GM19438 (cell line): ENCODE measurements around the gene ANO1.
"Not testable (repeated sequence)": the region's sequence is repeated elsewhere in the genome, so short reads cannot be mapped to it uniquely, and the experiment has no call there.

Source experiments
- ATAC-seq: cut with Tn5 transposase; IDR thresholded peaks from one replicate; pipeline ENCODE4 v1.9.1; 2021; ENCODE audit warnings: low read depth; ENCODE audit not compliant: unreplicated experiment

The ANO1 gene

DNA sequence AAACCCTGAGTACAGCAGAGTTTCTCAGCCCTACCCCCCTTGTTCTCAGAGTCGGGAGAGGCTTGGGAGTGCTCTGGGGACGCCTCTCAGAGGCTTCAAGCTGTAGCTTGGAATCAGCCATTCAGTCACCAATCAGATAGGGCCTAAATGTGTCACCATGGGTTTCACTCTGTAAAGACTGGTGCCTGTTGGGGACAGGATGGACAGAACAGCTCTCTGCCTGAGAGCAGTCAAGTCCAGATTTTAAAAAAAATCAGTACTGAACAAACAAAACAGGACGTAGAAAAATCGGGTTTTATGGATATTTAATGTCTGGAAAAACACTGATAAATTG is 126.3 kb downstream of the ANO1 start:
- no peak for ATAC-seq

DNA sequence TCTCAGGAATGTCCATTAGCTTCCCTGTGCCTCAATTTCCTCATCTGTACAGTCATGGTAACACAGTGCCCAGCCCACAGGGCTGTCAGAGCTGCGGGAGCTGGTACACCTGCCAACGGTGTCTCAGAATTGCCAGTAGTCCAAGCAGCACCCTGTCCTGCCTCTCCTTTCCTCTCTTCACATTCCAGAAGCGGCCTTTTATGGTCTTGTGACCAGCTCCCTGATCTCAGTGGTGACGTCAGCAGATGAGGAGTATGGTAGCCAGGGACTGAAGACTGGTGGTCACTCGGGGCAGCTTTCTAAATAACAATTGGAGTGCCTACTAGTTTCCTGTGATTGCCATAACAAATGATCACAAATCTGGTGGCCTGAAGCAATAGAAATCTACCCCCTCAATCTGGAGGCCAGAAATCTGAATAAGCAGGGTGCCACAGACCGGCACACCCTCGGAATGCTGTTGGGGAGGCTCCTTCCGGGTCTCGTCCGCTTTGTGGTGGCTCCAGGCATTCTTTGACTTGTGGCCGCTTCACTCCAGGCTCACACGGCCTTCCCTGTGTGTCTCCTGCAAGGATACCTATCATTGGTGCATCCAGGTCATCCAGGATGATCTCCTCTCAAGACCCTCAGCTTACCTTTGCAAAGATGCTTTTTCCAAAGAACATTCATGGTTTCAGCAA is 127.1 kb downstream of the ANO1 start:
- no peak for ATAC-seq

DNA sequence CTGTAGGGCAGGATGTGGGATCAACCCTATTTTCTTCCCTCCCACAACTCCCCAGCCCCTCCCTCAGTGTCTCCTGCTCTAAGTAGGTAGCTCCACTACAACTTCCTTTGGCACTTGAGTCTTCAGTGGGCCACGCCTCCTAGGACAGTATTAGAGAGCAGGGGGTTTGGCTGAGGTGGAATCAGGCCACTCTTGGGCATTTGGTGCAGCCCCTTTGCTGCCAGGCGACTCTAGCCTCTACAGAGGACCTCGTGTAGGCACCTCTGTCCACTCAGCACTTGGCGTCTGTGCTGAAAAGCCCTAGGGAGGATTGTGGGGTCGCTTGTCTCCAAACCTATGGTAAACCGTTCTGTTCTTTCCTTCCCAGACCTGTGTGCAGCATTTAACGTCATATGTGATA is 127.6 kb downstream of the ANO1 start:
- no peak for ATAC-seq

DNA sequence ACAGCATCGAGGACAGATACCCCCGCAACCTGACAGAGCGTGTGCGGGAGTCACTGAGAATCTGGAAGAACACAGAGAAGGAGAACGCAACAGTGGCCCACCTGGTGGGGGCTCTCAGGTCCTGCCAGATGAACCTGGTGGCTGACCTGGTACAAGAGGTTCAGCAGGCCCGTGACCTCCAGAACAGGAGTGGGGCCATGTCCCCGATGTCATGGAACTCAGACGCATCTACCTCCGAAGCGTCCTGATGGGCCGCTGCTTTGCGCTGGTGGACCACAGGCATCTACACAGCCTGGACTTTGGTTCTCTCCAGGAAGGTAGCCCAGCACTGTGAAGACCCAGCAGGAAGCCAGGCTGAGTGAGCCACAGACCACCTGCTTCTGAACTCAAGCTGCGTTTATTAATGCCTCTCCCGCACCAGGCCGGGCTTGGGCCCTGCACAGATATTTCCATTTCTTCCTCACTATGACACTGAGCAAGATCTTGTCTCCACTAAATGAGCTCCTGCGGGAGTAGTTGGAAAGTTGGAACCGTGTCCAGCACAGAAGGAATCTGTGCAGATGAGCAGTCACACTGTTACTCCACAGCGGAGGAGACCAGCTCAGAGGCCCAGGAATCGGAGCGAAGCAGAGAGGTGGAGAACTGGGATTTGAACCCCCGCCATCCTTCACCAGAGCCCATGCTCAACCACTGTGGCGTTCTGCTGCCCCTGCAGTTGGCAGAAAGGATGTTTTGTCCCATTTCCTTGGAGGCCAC is 128.3 kb downstream of the ANO1 start:
- ATAC-seq: no peak

DNA sequence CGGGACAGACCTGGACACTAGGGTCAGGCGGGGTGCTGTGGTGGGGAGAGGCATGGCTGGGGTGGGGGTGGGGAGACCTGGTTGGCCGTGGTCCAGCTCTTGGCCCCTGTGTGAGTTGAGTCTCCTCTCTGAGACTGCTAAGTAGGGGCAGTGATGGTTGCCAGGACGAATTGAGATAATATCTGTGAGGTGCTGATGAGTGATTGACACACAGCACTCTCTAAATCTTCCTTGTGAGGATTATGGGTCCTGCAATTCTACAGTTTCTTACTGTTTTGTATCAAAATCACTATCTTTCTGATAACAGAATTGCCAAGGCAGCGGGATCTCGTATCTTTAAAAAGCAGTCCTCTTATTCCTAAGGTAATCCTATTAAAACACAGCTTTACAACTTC is 128.9 kb downstream of the ANO1 start:
- ATAC-seq: no peak

DNA sequence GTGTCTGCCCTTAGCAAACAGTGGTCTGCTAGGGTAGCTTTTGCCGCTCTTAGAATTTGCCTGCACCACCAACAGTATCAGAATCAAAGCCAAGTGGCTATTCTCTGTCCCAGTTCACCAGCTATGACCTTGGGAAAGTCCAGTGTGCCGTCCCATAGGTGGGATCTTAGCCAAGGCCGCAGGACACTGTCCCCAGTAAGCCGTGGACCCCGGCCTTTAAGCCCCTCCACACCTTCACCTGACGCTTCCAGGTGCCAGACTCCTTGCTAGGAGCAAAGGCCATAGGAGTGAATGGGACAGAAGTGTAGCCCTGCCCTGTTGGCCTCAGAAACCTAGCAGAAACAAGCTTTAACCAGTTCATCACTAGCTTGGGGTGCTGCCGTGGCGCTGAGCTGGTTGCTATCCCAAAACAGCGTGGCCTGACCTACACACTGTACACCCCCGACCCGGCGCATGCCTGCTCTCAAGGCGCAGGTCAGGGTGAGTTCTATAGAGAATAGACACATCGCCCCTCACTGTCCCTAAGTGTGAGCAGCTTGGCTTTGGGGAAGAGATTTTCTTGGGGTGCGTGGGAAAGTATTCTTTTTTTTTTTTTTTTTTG is 129.5 kb downstream of the ANO1 start:
- ATAC-seq: no peak

DNA sequence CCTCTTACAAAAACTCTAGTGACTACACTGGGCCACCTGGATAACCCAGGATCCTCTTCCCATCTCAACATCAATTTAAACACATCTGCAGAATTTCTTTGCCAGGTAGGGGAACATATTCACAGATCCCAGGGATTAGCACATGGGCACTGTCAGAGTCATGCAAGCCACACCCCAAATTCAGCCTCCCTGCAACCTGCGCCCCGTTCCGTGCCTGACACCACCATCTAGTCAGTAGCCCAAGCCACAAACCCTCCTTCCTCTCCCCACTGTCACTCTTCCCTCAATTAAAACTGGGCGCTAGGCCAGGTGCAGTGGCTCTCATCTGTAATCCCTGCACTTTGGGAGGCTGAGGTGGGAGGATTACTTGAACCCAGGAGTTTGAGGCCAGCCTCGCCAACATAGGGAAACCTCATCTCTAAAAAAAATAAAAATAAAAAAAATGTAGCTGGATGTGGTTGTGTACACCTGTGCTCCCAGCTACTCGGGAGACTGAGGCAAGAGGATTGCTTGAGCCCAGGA is 131.3 kb downstream of the ANO1 start:
- ATAC-seq: no peak

DNA sequence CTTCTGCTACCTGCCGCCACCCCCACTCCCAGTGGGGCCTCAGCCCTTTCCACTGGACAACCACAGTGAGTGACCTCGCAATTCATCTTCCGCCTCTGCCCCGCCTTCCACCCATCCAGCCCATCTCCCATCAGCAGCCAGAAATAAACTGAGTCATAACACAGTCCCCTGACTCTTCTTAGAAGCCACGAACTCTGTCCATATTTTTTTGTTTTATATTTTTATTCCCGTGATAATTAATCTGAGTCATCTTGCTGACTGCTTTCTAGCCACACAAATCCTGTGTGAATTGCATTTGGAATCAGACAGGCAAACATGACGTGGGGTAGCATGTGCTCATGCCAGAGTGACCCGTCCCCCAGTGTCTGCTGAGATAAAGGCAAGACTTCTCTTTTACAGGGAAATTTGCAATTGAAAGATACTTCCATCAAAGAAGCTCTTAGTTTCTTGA is 132.0 kb downstream of the ANO1 start:
- no peak for ATAC-seq

DNA sequence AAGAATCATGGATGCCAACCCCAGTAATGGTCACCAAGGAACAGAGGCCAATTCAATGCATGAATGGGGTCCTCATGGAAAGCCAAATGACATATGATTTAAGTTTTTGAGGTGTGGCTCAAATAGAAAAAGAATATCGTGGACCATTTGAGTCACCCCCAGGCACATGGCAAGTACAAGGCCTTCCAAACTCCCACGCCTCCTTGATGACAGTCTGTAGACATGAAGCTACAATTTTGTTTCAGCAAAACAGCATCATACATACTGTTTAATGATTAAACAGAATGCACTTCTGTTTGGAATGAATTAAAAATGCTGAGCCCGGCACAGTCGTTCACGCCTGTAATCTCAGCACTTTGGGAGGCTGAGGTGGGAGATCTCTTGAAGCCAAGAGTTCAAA is 132.4 kb downstream of the ANO1 start:
- no peak for ATAC-seq

DNA sequence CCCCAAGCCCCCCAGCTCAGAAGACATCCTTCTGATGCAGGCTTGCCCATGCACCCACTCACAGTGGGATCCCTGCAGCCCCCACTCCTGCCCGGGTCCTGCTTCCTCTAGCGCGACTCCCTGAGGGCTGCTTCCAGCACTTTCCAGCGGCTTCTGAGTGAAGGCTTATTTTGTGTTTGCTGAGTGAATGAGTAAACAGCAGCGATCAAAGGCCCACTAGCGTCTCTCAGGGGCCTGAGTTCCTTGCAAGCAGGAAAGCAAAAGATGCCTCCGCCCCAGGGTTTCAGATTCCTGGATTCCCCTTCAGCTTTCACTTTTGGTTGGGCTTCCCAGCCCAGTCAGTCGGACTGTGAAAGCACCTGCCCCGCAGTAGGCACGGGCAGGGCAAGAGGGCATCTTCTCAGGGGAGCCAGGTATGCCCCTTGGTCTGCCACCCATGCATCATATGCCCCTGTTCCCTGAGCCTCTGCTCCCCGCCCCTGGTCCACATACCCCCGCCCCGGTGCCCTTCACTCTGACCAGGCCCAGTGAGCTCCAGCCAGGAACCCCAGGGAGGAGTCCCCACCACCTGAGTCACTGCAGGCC is 134.2 kb downstream of the ANO1 start:
- no peak for ATAC-seq

DNA sequence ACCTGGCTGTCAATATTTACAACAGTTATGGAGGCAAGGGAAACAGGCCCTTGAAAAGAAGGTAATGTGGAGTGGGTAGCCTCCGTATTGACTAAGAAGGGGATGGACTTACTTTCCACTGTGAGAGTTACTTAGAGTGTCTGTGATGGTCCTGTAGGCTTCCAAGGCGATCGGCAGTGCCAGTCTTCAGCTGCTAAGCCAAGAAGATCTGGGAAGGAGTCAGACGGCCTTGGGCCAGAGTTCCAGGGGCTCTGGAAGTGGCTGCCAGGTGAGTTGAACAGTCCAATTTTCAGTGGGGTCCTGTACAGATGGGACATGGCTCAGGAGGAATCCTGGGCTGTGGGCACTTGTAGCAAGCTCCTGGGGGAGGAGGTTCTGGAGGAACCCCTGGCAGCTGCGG is 139.3 kb downstream of the ANO1 start:
- ATAC-seq: not testable (repeated sequence)

DNA sequence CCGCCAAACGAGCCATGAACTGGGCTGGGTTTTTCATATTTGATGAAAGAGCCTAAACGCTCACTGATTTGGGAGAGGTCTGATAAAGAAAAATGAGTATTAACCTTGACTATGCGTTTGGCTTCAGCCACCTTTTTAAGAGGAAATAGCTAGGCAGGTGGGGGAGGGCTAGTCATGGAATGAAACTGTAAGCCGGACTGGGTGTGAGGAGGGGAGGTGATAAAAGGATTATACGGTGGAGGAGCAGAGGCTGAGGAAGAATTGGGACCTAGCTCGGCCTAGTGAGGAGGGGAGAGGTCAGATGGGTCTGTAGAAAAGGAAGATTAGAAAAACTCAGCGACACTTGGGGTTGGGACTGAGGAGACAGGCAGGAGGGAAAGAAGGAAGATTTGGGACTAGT is 140.0 kb downstream of the ANO1 start:
- not testable (repeated sequence) for ATAC-seq

DNA sequence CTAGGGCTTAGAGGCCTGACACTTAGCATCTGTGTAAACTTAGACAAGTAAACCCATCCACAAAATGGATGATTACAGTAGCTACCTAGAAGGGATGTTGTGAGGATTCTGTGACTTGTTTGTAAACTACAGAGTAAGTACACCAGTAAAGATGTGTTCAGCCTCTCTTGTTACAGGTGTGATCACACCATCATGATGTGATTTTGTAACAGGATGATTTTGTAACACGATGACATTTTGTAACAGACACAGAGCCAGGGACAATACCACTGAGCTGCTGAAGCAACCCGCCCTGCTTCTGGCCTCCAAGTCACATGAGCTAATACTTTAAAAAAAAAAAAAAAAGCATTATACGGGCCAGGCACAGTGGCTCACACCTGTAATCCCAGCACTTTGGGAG is 142.0 kb downstream of the ANO1 start:
- ATAC-seq: no peak

DNA sequence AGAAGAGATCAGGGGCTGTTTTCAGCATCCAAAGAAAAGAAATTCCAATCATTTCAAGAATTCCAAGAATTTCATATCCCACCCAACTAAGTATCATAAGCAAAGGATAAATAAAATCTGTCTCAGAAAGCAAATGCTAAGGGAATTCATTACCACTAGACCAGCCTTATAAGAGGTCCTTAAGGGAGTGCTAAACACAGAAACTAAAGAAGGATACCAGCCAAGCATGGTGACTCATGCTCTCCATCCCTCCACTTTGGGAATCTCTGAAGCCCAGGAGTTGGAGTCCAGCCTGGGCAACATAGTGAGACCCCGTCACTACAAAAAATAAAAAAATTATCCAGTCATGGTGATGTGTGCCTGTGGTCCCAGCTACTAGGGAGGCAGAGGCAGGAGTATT is 142.8 kb downstream of the ANO1 start:
- ATAC-seq: no peak

DNA sequence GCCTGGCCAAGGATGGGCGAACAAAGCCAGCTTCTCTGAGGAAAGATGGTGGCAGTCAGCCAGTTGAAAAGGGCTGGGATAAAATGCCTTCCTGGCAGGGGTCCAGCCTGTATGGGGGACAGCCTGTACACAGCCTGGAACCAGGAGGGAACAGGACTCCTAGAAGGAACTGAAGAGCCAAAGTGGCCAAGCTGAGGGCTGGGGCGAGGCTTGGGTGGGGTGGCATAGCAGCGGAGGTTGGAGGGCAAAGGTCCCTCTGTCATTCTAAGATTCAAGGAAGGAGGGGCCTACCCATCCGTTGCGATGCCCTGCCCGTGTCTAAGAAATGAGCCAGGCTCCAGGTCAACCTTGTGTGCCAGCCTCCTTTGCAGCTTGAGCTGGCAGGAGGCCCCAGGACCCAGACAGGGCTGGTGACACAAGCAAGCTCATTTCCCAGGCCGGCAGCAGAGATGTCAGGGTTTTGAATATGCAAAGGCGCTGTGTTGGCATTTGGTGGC is 147.6 kb downstream of the ANO1 start:
- ATAC-seq: no peak

DNA sequence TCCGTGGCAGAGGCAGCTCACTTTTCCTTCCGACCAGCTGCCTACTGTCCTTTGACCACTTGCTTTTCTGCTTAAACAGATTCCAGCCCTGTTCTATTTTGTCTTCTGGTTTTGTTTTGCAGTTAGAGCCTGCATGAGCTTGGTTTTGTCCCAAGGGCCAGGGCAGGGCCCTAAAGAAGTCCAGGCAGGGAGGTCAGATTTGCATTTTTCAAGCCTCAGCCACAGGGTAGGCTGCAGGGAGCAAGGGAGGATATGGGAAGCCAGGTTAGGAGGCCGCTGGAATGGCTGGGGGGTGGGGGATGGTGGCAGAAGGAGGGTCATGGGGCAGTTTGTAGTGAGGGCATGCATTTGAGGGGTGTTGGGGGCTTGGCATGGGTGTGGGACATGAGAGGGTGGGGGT is 148.1 kb downstream of the ANO1 start:
- ATAC-seq: no peak

DNA sequence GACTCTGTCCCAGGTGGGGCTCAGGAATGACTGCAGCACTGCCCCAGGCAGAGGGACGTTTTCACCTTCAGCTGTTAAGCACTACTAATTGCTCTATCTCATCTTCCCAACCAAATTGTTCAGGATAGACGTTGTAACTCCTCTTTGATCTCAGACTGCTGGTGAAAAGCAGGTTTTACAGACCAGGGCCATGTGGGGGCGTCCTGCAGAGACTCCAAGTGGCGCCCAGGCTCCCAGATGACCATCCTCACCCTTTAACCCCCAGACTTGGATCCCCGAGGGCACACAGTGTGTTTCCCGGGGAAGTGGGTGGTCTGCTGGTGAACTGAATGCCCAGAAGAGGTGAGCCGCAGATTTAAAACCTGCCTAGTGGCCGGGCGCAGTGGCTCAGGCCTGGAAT is 148.8 kb downstream of the ANO1 start:
- no peak for ATAC-seq

DNA sequence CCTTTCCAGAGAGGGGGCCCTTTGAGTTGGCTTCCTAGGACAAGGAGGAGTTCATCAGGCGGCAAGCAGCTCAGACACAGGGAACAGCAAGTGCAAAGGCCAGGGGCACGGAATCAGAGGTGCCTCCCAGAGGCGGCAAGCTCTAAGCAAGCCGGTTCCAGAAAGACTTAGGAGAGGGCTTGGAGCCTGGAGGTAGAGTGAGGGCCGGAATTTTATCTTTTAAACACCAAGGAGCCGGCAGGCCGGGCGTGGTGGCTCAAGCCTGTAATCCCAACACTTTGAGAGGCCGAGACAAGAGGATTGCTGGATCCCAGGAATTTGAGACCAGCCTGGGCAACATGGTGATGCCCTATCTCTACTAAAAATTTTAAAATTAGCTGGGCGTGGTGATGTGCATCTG is 151.6 kb downstream of the ANO1 start:
- ATAC-seq: no peak

DNA sequence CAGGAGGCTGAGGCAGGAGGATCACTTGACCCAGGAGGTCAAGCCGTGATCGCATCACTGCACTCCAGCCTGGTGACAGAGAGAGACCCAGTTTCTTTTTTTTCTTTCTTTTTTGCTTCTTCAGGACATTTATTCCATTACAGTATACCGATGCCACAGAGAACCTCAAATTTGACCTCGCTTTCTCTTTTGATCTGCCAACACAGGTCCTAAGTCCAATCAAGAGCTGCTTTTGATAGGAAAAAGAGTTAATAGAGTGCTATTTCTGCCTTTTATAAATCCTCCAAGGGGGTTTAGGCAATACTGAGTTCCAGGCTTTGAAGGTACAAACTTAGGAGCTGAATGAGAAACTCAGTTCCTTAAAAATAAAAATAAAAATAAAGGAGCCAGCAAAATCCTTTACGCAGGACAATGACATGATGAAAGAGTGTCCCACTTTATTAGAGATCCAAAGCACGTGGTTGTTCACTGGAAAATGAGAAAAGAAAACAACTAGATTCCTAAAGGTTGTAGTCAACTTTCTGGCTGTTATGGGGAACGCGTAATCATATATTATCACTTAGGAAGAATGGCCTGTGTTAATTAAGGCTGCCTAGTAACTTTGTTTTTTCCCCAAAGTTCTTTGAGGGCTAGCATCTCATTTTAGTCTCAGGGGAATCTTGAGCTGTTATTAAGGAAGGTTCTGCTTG is 152.2 kb downstream of the ANO1 start:
- ATAC-seq: no peak

DNA sequence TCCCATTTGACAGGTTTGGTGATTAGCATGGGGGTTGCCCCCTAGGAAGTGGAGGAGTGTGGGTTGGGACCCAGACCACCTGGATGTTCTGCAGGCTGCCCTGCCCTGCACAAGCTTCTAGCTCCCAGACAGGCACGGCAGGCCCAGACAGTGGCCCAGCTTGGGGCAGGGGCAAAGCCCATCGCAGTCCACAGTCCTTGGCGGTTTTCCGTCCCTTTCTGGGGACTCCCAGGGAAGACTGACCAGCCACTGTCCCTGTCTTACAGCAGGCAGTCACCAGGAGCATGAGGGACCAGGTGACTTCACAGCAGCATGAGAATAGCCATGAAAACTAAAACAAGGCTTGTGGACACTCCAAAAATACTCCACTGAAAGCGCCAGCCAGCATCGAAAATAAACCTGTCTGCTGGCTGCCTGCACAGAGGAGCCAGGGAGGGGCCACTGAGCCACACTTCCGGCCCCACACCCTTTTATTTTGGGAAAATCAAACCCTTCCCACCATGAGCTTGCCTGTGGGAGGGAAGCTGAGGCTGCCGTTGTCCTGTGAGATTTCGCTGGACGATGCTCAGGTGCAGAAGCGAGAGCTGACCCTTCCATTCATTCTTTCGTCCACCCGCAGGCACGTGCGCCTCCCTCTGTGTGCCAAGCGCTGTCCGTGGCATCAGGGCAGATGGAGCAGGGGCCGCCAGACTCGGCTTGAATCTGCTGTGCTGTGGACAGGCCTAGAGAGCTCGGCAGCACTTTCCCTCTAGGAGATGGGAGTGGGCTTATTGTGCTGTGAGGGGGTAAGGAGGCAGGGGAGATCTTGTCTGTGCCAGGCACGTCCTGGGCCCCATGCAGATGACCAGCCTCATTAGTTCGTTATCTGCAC is 153.0 kb downstream of the ANO1 start:
- ATAC-seq: no peak
